HFFc6 (cell line): ENCODE results near the gene OAS2. TPM values are rescaled to one million over a fixed set of nuclear protein-coding genes. Genes with fewer than 3 reads are reported as not detected.

Source experiments
- DNase-seq: peaks from one replicate; pipeline ENCODE4 v3.0.0-alpha.2; 2018
- H3K27ac Mint-ChIP-seq: 2 replicates; pipeline ENCODE4 v1.8.0; 2020; ENCODE audit warnings: mild to moderate bottlenecking, mixed read lengths
- H3K27me3 Mint-ChIP-seq: 2 replicates; pipeline ENCODE4 v1.8.0; 2021; ENCODE audit warnings: mild to moderate bottlenecking, moderate library complexity, mixed read lengths; ENCODE audit not compliant: insufficient read depth
- H3K36me3 Mint-ChIP-seq: 2 replicates; pipeline ENCODE4 v1.8.0; 2021; ENCODE audit warnings: low read depth, mixed read lengths
- H3K4me1 Mint-ChIP-seq: 2 replicates; pipeline ENCODE4 v1.8.0; 2020; ENCODE audit warnings: low read depth, mixed read lengths
- H3K4me3 Mint-ChIP-seq: 2 replicates; pipeline ENCODE4 v1.8.0; 2020; ENCODE audit warnings: mild to moderate bottlenecking, moderate library complexity, mixed read lengths
- H3K9me3 Mint-ChIP-seq: 2 replicates; pipeline ENCODE4 v1.8.0; 2020; ENCODE audit warnings: mild to moderate bottlenecking, mixed read lengths
- total RNA-seq, 6 experiments: library from RNA; stranded (reverse); fragmentation: NEBNext Ultra II Directional; extraction: Animal tissue kit (Norgen Biotek cat#: 25700); gene quantifications; 2 replicates in 1 of 6; 3 replicates in 5 of 6; pipeline ENCODE4 v1.2.3, GENCODE V29; 2021
- TF ChIP-seq, protein P1 (sequence below): fragments of 200-600 bp; sonication (generic); IDR thresholded peaks from 2 replicates; pipeline ENCODE4 v1.5.0; 2021; ENCODE audit warnings: antibody characterized with exemption, mild to moderate bottlenecking

Gene OAS2
- total RNA-seq, 6 experiments from 2014 or later = 0.28 to 0.63 (median 0.47) TPM

DNA sequence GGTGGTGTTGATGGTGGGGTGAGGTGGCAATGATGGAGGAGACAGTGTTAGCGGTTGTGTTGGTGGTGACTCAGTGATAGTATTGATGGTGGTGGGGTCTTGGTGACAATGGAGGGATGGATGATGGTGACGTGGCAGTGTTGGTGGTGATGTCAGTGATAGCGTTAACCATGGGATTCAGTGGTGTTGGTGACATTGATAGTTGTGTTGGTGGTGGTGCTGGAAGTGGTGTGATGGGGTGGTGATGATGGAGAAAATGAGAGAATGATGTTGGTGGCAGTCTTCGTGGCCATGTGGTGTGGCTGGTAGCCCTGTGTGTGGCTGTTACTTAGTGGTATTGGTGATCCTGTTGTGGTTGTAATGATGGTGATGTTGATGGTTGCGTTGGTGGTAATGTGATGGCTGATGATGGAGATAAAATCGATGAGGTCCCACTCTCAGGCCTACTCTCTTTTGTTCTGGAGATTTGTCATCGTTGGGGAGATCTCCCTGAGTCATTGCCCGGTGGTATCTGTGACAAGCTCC lies 80.8 kb downstream of the OAS2 start:
- peaks cover 20% of the 10 kb centered on the region for H3K27me3 Mint-ChIP-seq
- no peaks in the 10 kb centered on the region for H3K4me1 Mint-ChIP-seq
- H3K36me3 Mint-ChIP-seq = no peaks in the 10 kb centered on the region
- TF ChIP-seq, protein P1, sequence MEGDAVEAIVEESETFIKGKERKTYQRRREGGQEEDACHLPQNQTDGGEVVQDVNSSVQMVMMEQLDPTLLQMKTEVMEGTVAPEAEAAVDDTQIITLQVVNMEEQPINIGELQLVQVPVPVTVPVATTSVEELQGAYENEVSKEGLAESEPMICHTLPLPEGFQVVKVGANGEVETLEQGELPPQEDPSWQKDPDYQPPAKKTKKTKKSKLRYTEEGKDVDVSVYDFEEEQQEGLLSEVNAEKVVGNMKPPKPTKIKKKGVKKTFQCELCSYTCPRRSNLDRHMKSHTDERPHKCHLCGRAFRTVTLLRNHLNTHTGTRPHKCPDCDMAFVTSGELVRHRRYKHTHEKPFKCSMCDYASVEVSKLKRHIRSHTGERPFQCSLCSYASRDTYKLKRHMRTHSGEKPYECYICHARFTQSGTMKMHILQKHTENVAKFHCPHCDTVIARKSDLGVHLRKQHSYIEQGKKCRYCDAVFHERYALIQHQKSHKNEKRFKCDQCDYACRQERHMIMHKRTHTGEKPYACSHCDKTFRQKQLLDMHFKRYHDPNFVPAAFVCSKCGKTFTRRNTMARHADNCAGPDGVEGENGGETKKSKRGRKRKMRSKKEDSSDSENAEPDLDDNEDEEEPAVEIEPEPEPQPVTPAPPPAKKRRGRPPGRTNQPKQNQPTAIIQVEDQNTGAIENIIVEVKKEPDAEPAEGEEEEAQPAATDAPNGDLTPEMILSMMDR = no peak
- no peak overlapping the region for H3K27ac Mint-ChIP-seq
- H3K9me3 Mint-ChIP-seq = no peaks in the 10 kb centered on the region
- H3K4me3 Mint-ChIP-seq = no peak overlapping the region
- DNase-seq = no peak

GRCh38 chr12:113060336-113060960 lies 82.1 kb downstream of the OAS2 start:
- no peak overlapping the region for H3K27ac Mint-ChIP-seq
- no peaks in the 10 kb centered on the region for H3K9me3 Mint-ChIP-seq
- no peaks in the 10 kb centered on the region for H3K36me3 Mint-ChIP-seq
- H3K4me3 Mint-ChIP-seq = no peak overlapping the region
- H3K27me3 Mint-ChIP-seq = peaks cover 22% of the 10 kb centered on the region
- TF ChIP-seq, protein P1 = no peak
- no peaks in the 10 kb centered on the region for H3K4me1 Mint-ChIP-seq
- no peak for DNase-seq

DNA sequence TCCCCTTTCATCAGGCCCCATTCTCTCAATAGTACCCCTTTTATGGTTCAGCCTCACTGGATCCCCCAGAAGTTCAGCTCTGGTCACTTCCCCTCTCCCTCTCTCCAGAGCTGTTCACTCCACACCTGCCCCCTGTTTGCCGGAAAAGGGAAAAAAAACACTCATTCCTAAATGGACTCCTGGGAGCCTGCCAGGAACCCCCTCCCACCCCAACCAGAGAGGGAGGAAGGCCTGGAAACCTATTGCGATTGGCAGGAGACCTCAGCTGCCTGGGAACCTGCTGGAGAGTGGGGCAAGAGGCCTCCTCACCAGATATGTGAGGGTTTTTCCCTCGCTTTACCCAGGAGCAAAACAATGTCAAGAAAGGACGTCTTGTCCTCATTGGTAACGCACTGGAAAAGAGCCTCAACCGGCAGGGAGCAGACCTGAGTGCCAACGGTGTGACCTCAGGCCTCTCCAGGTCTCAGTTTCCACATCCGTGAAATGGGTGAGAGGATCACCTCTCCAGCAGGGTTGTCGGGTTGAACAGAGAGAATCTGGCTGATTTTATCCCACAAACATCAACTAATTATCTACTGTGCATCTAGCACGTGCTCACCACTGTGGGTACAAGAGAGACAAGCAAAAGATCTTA lies 82.9 kb downstream of the OAS2 start:
- TF ChIP-seq, protein P1 = no peak
- no peak overlapping the region for H3K4me3 Mint-ChIP-seq
- no peak for DNase-seq
- H3K4me1 Mint-ChIP-seq = no peaks in the 10 kb centered on the region
- peaks cover 17% of the 10 kb centered on the region for H3K27me3 Mint-ChIP-seq
- no peak overlapping the region for H3K27ac Mint-ChIP-seq
- no peaks in the 10 kb centered on the region for H3K9me3 Mint-ChIP-seq
- no peaks in the 10 kb centered on the region for H3K36me3 Mint-ChIP-seq

Other genes starting within 250 kb of the OAS2 start
- gene RPH3A, start 186.8 kb upstream of the OAS2 start, total RNA-seq = not detected
- not detected for gene OAS1, start 71.6 kb upstream of the OAS2 start, total RNA-seq
- 10 to 100 TPM in 1 of 6 experiments, 1 to 10 TPM in 5; 3.3 to 11.3 (median 9.0) TPM for gene OAS3, start 40.0 kb upstream of the OAS2 start, total RNA-seq
- gene DTX1, start 78.2 kb downstream of the OAS2 start, total RNA-seq = not detected
- gene RASAL1, start 157.2 kb downstream of the OAS2 start, total RNA-seq = not detected
- under 1 TPM in 1 of 6 experiments, not detected in 5; 0.17 TPM for gene CFAP73, start 171.2 kb downstream of the OAS2 start, total RNA-seq
- gene DDX54, start 207.0 kb downstream of the OAS2 start, total RNA-seq = 10 to 100 TPM; 60.1 to 71.0 (median 61.9) TPM
- 10 to 100 TPM; 18.0 to 20.9 (median 18.7) TPM for gene RITA1, start 207.2 kb downstream of the OAS2 start, total RNA-seq
- gene TPCN1, start 242.9 kb downstream of the OAS2 start, total RNA-seq = 10 to 100 TPM; 19.0 to 33.3 (median 20.6) TPM